G401.6 (cell line): Measurements from ENCODE around the gene EPHA8.

Experiments
- FAIRE-seq: peaks from 2 replicates; lab custom pipeline; 2012; peaks lifted over from hg19 to GRCh38; lab: Jason Lieb, UNC

EPHA8 gene

GRCh38 chr1:22594396-22594795 is 31.1 kb downstream of the EPHA8 start:
- FAIRE-seq: no peak

- FAIRE-seq: no peak
Measured at GRCh38 chr1:22595108-22595507, 31.8 kb downstream of the EPHA8 start.

GRCh38 chr1:22597301-22597965 is 34.1 kb downstream of the EPHA8 start:
- no peak for FAIRE-seq

GRCh38 chr1:22597996-22598395 is 34.7 kb downstream of the EPHA8 start:
- FAIRE-seq: no peak

GRCh38 chr1:22598736-22599135 is 35.4 kb downstream of the EPHA8 start:
- FAIRE-seq: no peak

- FAIRE-seq: no peak
Measured at GRCh38 chr1:22600071-22600816, 37.0 kb downstream of the EPHA8 start.

- no peak for FAIRE-seq
Measured at GRCh38 chr1:22600817-22601605, 37.7 kb downstream of the EPHA8 start.

- no peak for FAIRE-seq
Measured at GRCh38 chr1:22601610-22602009, 38.3 kb downstream of the EPHA8 start.

- no peak for FAIRE-seq
Measured at GRCh38 chr1:22602060-22602740, 38.9 kb downstream of the EPHA8 start.

- FAIRE-seq: no peak
Measured at GRCh38 chr1:22606161-22606560, 42.9 kb downstream of the EPHA8 start.

- FAIRE-seq: no peak
Measured at GRCh38 chr1:22607154-22607553, 43.9 kb downstream of the EPHA8 start.

- FAIRE-seq: no peak
Measured at GRCh38 chr1:22608361-22608760, 45.1 kb downstream of the EPHA8 start.

- no peak for FAIRE-seq
Measured at GRCh38 chr1:22609291-22609690, 46.0 kb downstream of the EPHA8 start.

GRCh38 chr1:22611530-22611947 is 48.2 kb downstream of the EPHA8 start:
- no peak for FAIRE-seq

GRCh38 chr1:22612671-22613571 is 49.6 kb downstream of the EPHA8 start:
- no peak for FAIRE-seq

GRCh38 chr1:22613572-22613918 is 50.3 kb downstream of the EPHA8 start:
- no peak for FAIRE-seq

GRCh38 chr1:22613951-22614350 is 50.7 kb downstream of the EPHA8 start:
- FAIRE-seq: no peak

GRCh38 chr1:22615886-22616285 is 52.6 kb downstream of the EPHA8 start:
- no peak for FAIRE-seq

GRCh38 chr1:22616571-22616970 is 53.3 kb downstream of the EPHA8 start:
- FAIRE-seq: no peak

GRCh38 chr1:22618056-22618455 is 54.8 kb downstream of the EPHA8 start:
- FAIRE-seq: no peak

GRCh38 chr1:22619252-22619651 is 56.0 kb downstream of the EPHA8 start:
- FAIRE-seq: no peak

- no peak for FAIRE-seq
Measured at GRCh38 chr1:22619798-22620197, 56.5 kb downstream of the EPHA8 start.
